IPS-18c (cell line): Measurements from ENCODE around the gene IL18.
"Not testable (repeated sequence)": the region's sequence is repeated elsewhere in the genome, so short reads cannot be mapped to it uniquely, and the experiment has no call there.

Experiments used
- H3K4me3 ChIP-seq: 2 replicates; pipeline ENCODE4 v1.7.0; 2013; ENCODE audit warnings: low read depth, mild to moderate bottlenecking, low read length, moderate library complexity; ENCODE audit not compliant: insufficient read depth
- H3K9me3 ChIP-seq: one replicate; pipeline ENCODE4 v1.6.1; 2013; ENCODE audit warnings: mild to moderate bottlenecking, low read length, moderate library complexity; ENCODE audit not compliant: control insufficient read depth, insufficient read depth

The IL18 gene

DNA sequence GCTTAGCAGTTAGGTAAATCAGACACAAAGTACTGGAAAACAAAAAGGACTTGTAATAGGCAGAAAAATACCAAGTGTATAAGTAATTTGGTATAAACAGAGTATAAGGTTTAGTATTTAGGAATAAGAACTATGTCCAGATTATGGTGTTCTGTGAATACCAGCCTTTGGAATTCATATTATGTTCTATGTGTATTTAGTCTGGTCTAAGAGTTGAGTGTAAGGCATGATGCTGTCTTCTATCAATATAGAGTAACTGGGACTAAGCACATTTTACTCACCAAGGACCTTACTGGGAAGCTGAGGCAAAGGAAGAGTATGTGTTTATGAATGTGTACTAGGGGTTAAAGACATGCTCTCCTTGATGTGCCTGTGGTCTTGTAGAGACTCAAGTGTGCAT, 67.7 kb downstream of the IL18 start:
- no peak overlapping the region for H3K4me3 ChIP-seq
- H3K9me3 ChIP-seq, result no peaks in the 10 kb centered on the region

DNA sequence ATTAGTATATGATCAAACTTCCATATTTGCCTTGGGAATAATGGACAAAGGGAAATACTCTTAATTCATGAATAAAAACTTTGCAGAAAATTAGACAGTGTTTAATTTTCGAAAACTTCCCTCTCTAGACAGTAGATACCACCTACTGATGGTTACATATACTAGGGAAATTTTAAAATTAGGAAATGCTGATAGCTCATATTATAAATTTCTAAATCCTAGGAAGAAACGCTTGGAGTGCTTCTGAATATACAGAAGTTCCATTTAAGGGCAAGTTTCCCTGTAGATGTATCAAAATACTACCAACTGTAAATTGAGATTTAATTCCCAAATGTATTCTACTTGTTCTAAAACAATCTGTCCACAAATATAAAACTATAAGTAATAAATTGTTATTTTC, 68.6 kb downstream of the IL18 start:
- not testable (repeated sequence) for H3K4me3 ChIP-seq, H3K9me3 ChIP-seq
